HepG2 (cell line): ENCODE measurements around the gene TRAPPC10. TPM values are rescaled to one million over a fixed set of nuclear protein-coding genes. Genes with fewer than 3 reads are reported as not detected.

ENCODE experiments used
- ATAC-seq: fragments of 200-7000 bp; cut with Tn5 transposase; 3 replicates; pipeline ENCODE4 v1.9.1; 2020; ENCODE audit warnings: mild to moderate bottlenecking, moderate library complexity
- BruUV-seq: library from RNA; stranded (reverse); fragments of 400-500 nt; replicated peaks from 2 replicates; lab custom pipeline; 2021; lab: Mats Ljungman, UMichigan
- CTCF ChIA-PET: fragments of 300-600 bp; formaldehyde crosslinking; extraction: SDS; loops from one replicate; lab custom pipeline; 2021; ENCODE audit warnings: low total read pairs, inconsistent platforms, low intra/inter-chr PET ratio; lab: Yijun Ruan, JAX
- POLR2A ChIA-PET: fragments of 350-600 bp; sonication (Branson Sonifier 250); formaldehyde crosslinking; loops from one replicate; lab custom pipeline; 2020; ENCODE audit warnings: antibody characterized with exemption, inconsistent platforms; lab: Yijun Ruan, JAX
- DNase-seq: peaks from one replicate; pipeline ENCODE4 v3.0.0-alpha.2; 2015; ENCODE audit warnings: low spot score
- FAIRE-seq: peaks from 3 replicates; lab custom pipeline; 2011; peaks lifted over from hg19 to GRCh38; lab: Jason Lieb, UNC
- H2AFZ ChIP-seq: one replicate; pipeline ENCODE4 v1.6.1; 2011; ENCODE audit warnings: low read length, inconsistent platforms
- H3K27ac ChIP-seq: fragments of 300-600 bp; 3 replicates; pipeline ENCODE4 v1.8.0; 2011; ENCODE audit warnings: mixed run types, mild to moderate bottlenecking, mixed read lengths, low read length, inconsistent platforms; ENCODE audit not compliant: insufficient read depth; ENCODE audit errors: extremely low read length
- H3K27me3 ChIP-seq, 2 experiments: fragments of 200-600 bp in 1 of 2; 2 replicates in 1 of 2; 3 replicates in 1 of 2; pipeline versions ENCODE4 v1.6.0 to v1.8.0; 2011; ENCODE audit warnings: low read length in 2 of 2, mild to moderate bottlenecking in 2 of 2, moderate library complexity in 2 of 2, inconsistent platforms in 1 of 2; ENCODE audit not compliant: insufficient read depth in 2 of 2, control insufficient read depth in 1 of 2
- H3K36me3 ChIP-seq, 2 experiments: fragments of 200-600 bp in 1 of 2; replicated peaks in 1 of 2; 2 replicates in 1 of 2; 3 replicates in 1 of 2; pipeline versions ENCODE4 v1.5.1 to v1.8.0; 2011; ENCODE audit warnings: low read length in 2 of 2, inconsistent platforms in 1 of 2; ENCODE audit not compliant: insufficient read depth in 2 of 2, control insufficient read depth in 1 of 2
- H3K4me1 ChIP-seq: 2 replicates; pipeline ENCODE4 v1.5.1; 2012; ENCODE audit warnings: low read length, inconsistent platforms; ENCODE audit not compliant: insufficient read depth
- H3K4me2 ChIP-seq: 2 replicates; pipeline ENCODE4 v1.6.0; 2011; ENCODE audit warnings: low read depth, low read length, inconsistent platforms
- H3K4me3 ChIP-seq, 3 experiments: fragments of 200-600 bp in 1 of 3; sonication (generic), shearing (Covaris generic) in 1 of 3; replicated peaks in 1 of 3; 2 replicates each; pipeline ENCODE4 v1.5.1; 2011 to 2016; ENCODE audit warnings: low read length in 3 of 3, inconsistent platforms in 2 of 3, low read depth in 2 of 3, mild to moderate bottlenecking in 2 of 3, control low read depth in 1 of 3, mixed read lengths in 1 of 3; ENCODE audit not compliant: insufficient read depth in 1 of 3
- H3K79me2 ChIP-seq: one replicate; pipeline ENCODE4 v1.6.1; 2011; ENCODE audit warnings: low read length, inconsistent platforms; ENCODE audit not compliant: insufficient read depth
- H3K9ac ChIP-seq: 2 replicates; pipeline ENCODE4 v1.6.0; 2011; ENCODE audit warnings: mild to moderate bottlenecking, low read depth, low read length, inconsistent platforms; ENCODE audit not compliant: insufficient read depth
- H3K9me3 ChIP-seq: 2 replicates; pipeline ENCODE4 v1.5.1; 2012; ENCODE audit warnings: mild to moderate bottlenecking, low read length
- H4K20me1 ChIP-seq: 2 replicates; pipeline ENCODE4 v1.6.0; 2011; ENCODE audit warnings: inconsistent platforms, mild to moderate bottlenecking, low read length, moderate library complexity; ENCODE audit not compliant: insufficient read depth
- BORCS8-MEF2B ChIP-seq: sonication (generic); formaldehyde crosslinking; IDR thresholded peaks from 2 replicates; pipeline ENCODE4 v1.8.0; 2022; ENCODE audit warnings: mild to moderate bottlenecking, missing genetic modification reagents
- CEBPZ ChIP-seq: IDR thresholded peaks from 2 replicates; pipeline ENCODE4 v1.6.1; 2012; ENCODE audit warnings: low read length, improper control_type of control experiment
- EED ChIP-seq: sonication (generic); formaldehyde crosslinking; IDR thresholded peaks from 2 replicates; pipeline ENCODE4 v1.5.0; 2020; ENCODE audit warnings: mild to moderate bottlenecking, missing genetic modification reagents
- ERF ChIP-seq: IDR thresholded peaks from 2 replicates; pipeline ENCODE4 v1.6.1; 2018; ENCODE audit warnings: missing biosample characterization, missing genetic modification reagents
- KLF9 ChIP-seq: IDR thresholded peaks from 2 replicates; pipeline ENCODE4 v1.6.1; 2016; ENCODE audit warnings: low read depth
- KMT2A ChIP-seq: sonication (generic); formaldehyde crosslinking; IDR thresholded peaks from 2 replicates; pipeline ENCODE4 v1.4.0; 2020; ENCODE audit warnings: missing genetic modification reagents
- MAFG ChIP-seq: sonication (generic); formaldehyde crosslinking; IDR thresholded peaks from 2 replicates; pipeline ENCODE4 v1.5.1; 2020; ENCODE audit warnings: mild to moderate bottlenecking, missing genetic modification reagents
- RERE ChIP-seq: IDR thresholded peaks from 2 replicates; pipeline ENCODE4 v1.6.1; 2016; ENCODE audit warnings: low read depth, missing genetic modification reagents, missing compliant biosample characterization
- SETDB1 ChIP-seq: sonication (generic); formaldehyde crosslinking; IDR thresholded peaks from 2 replicates; pipeline ENCODE4 v1.5.1; 2020; ENCODE audit warnings: missing genetic modification reagents, mild to moderate bottlenecking, borderline replicate concordance
- SPEN ChIP-seq: sonication (generic); formaldehyde crosslinking; IDR thresholded peaks from 2 replicates; pipeline ENCODE4 v1.5.1; 2020; ENCODE audit warnings: low read depth, mild to moderate bottlenecking, missing genetic modification reagents
- TEAD3 ChIP-seq: optimal IDR thresholded peaks from 2 replicates; pipeline ENCODE3; 2016; ENCODE audit warnings: borderline replicate concordance
- TSC22D2 ChIP-seq: sonication (generic); formaldehyde crosslinking; IDR thresholded peaks from 2 replicates; pipeline ENCODE4 v1.5.1; 2020; ENCODE audit warnings: missing genetic modification reagents, mild to moderate bottlenecking, borderline replicate concordance
- ZNF678 ChIP-seq: sonication (generic); formaldehyde crosslinking; IDR thresholded peaks from 2 replicates; pipeline ENCODE4 v1.4.0; 2020; ENCODE audit warnings: mild to moderate bottlenecking, missing genetic modification reagents
- ZNF75D ChIP-seq: sonication (generic); formaldehyde crosslinking; IDR thresholded peaks from 2 replicates; pipeline ENCODE4 v1.8.1; 2023; ENCODE audit warnings: missing genetic modification reagents, mild to moderate bottlenecking, borderline replicate concordance
- ZUFSP ChIP-seq: sonication (generic); formaldehyde crosslinking; IDR thresholded peaks from 2 replicates; pipeline ENCODE4 v1.9.0; 2021; ENCODE audit warnings: missing genetic modification reagents, mild to moderate bottlenecking, borderline replicate concordance
- WGBS: methylation state at CpG from one replicate; pipeline ENCODE4 v1.1.6; 2017; ENCODE audit warnings: low lambda C conversion rate; 5-methylcytosine and 5-hydroxymethylcytosine counted together
- in situ Hi-C: cut with HindIII; loops from 2 replicates; pipeline ENCODE4 v1.10.0; 2017; ENCODE audit warnings: low pct_unique_long_range_greater_than_20kb; ENCODE audit not compliant: extremely low pct_ligation_motif_present
- intact Hi-C: fragments of 100-400 bp; cut with micrococcal nuclease; formaldehyde crosslinking; loops from one replicate; pipeline ENCODE4 v1.10.0; 2022; ENCODE audit not compliant: unreplicated experiment
- polyA plus RNA-seq, 8 experiments: library from polyadenylated mRNA; depleted of rRNA in 3 of 8; stranded (reverse) in 7 of 8; unstranded in 1 of 8; fragments of >200 nt; fragmentation: Illumina TruSeq in 4 of 8; extraction: Trizol in 4 of 8; gene quantifications; 2 replicates each; pipeline versions ENCODE4 v1.2.1 to v1.2.3, GENCODE V29; 2011 to 2016; ENCODE audit warnings: low read depth in 4 of 8, missing spikeins in 1 of 8, mixed read lengths in 1 of 8; ENCODE audit not compliant: insufficient read depth in 1 of 8
- total RNA-seq, 5 experiments: library from RNA; depleted of rRNA; stranded (reverse); fragments of >200 nt; fragmentation: Illumina TruSeq; extraction: Trizol; gene quantifications; 2 replicates each; pipeline ENCODE4 v1.2.3, GENCODE V29; 2016; ENCODE audit warnings: low read depth in 1 of 5

TRAPPC10 gene
- total and polyA plus RNA-seq, 2 of the 13 experiments (the other 11 are each of a cell fraction or from before 2014, with no cell fraction given): 10.6 to 16.5 TPM

GRCh38 chr21:44010429-44010828, 1.7 kb upstream of the TRAPPC10 start:
- POLR2A ChIA-PET: interaction anchor here (0.7 kb wide), 1 partner anchor 148 kb away, joined by 3 read pairs; no protein-coding TSS in a partner anchor
- ATAC-seq (peak; percentile 65), FAIRE-seq (no peak), DNase-seq (peak; percentile 69)
- Histone ChIP-seq H2AFZ (no peak overlapping the region), H3K79me2 (peaks cover 30% of the 10 kb centered on the region), H3K9me3 (no peaks in the 10 kb centered on the region), H3K36me3 (no peaks in the 10 kb centered on the region), H4K20me1 (0 out of 2 replicates have a peak, but pooled peaks cover 9% of the 10 kb centered on the region), H3K9ac (0 out of 2 replicates have a peak overlapping the region, but pooled peaks have one; percentile 5), H3K4me2 (peak overlapping the region; percentile 81), H3K27ac (no peak overlapping the region), H3K4me1 (peaks cover 50% of the 10 kb centered on the region), H3K4me3 (peak overlapping the region in 1 of 3 experiments; percentile 83; a peak in 3 of 6 replicates), H3K27me3 (no peaks in the 10 kb centered on the region; a peak in 1 of 5 replicates)
- intact Hi-C loops (no loop called here), in situ Hi-C loops (no loop called here)
- CTCF ChIA-PET: no interaction called here
- no TSS peak for BruUV-seq
- 7% methylated on average over 7 of the region's 9 CpGs for WGBS
- TF ChIP-seq KMT2A (CRISPR knock-in tag) (no peak), ZUFSP (CRISPR knock-in tag) (no peak), SPEN (no peak), TSC22D2 (CRISPR knock-in tag) (no peak), ERF (CRISPR knock-in tag) (peak; percentile 34; the same call in 1 of the 2 replicates), ZNF75D (CRISPR knock-in tag) (no peak), RERE (CRISPR knock-in tag) (no peak), BORCS8-MEF2B (CRISPR knock-in tag) (no peak), CEBPZ (no peak), KLF9 (no peak), SETDB1 (CRISPR knock-in tag) (no peak), EED (no peak), ZNF678 (CRISPR knock-in tag) (no peak), MAFG (CRISPR knock-in tag) (no peak), TEAD3 (CRISPR knock-in tag) (peak; percentile 64)
